Rectal smooth muscle tissue (tissue), 1 donor: ENCODE data around the gene PXDN.
"Not testable (repeated sequence)": the region's sequence is repeated elsewhere in the genome, so short reads cannot be mapped to it uniquely, and the experiment has no call there.

Experiments
- H3K27ac ChIP-seq: one replicate; pipeline ENCODE4 v1.7.0; 2013; ENCODE audit warnings: low read depth, low read length, inconsistent platforms
- H3K27me3 ChIP-seq: one replicate; pipeline ENCODE4 v1.7.0; 2013; ENCODE audit warnings: low read length; ENCODE audit not compliant: control insufficient read depth, insufficient read depth
- H3K36me3 ChIP-seq: one replicate; pipeline ENCODE4 v1.7.0; 2013; ENCODE audit warnings: low read length; ENCODE audit not compliant: control insufficient read depth, insufficient read depth
- H3K4me1 ChIP-seq: one replicate; pipeline ENCODE4 v1.7.0; 2013; ENCODE audit warnings: low read length; ENCODE audit not compliant: control insufficient read depth, insufficient read depth
- H3K4me3 ChIP-seq: one replicate; pipeline ENCODE4 v1.7.0; 2013; ENCODE audit warnings: low read length
- H3K9ac ChIP-seq: one replicate; pipeline ENCODE4 v1.7.0; 2013; ENCODE audit warnings: low read length

PXDN gene

GRCh38 chr2:1782514-1782913, 38.2 kb upstream of the PXDN start:
- Histone ChIP-seq H3K36me3 (no peaks in the 10 kb centered on the region), H3K4me3 (no peak overlapping the region), H3K27ac (no peak overlapping the region), H3K27me3 (no peaks in the 10 kb centered on the region), H3K4me1 (no peaks in the 10 kb centered on the region), H3K9ac (no peak overlapping the region)

- H3K36me3 ChIP-seq, result no peaks in the 10 kb centered on the region
- no peak overlapping the region for H3K27ac ChIP-seq
- H3K27me3 ChIP-seq, result no peaks in the 10 kb centered on the region
- no peaks in the 10 kb centered on the region for H3K4me1 ChIP-seq
- H3K4me3 ChIP-seq, result no peak overlapping the region
- H3K9ac ChIP-seq, result no peak overlapping the region
These were observed 37.2 kb upstream of the PXDN start for GRCh38 chr2:1781291-1782080.

GRCh38 chr2:1780693-1781092, 36.4 kb upstream of the PXDN start:
- no peak overlapping the region for H3K9ac ChIP-seq
- H3K27ac ChIP-seq, result no peak overlapping the region
- no peaks in the 10 kb centered on the region for H3K4me1 ChIP-seq
- H3K4me3 ChIP-seq, result no peak overlapping the region
- no peaks in the 10 kb centered on the region for H3K36me3 ChIP-seq
- no peaks in the 10 kb centered on the region for H3K27me3 ChIP-seq

GRCh38 chr2:1780054-1780453, 35.7 kb upstream of the PXDN start:
- H3K27me3 ChIP-seq, H3K9ac ChIP-seq, H3K4me3 ChIP-seq, H3K36me3 ChIP-seq, H3K4me1 ChIP-seq, H3K27ac ChIP-seq: not testable (repeated sequence)

- Histone ChIP-seq H3K36me3 (no peaks in the 10 kb centered on the region), H3K9ac (no peak overlapping the region), H3K4me3 (no peak overlapping the region), H3K27ac (no peak overlapping the region), H3K27me3 (no peaks in the 10 kb centered on the region), H3K4me1 (no peaks in the 10 kb centered on the region)
These were observed 34.3 kb upstream of the PXDN start for GRCh38 chr2:1778566-1778965.

GRCh38 chr2:1777781-1778180, 33.5 kb upstream of the PXDN start:
- Histone ChIP-seq H3K27me3 (no peaks in the 10 kb centered on the region), H3K4me3 (no peak overlapping the region), H3K9ac (no peak overlapping the region), H3K4me1 (no peaks in the 10 kb centered on the region), H3K36me3 (no peaks in the 10 kb centered on the region), H3K27ac (no peak overlapping the region)

GRCh38 chr2:1777156-1777555, 32.8 kb upstream of the PXDN start:
- Histone ChIP-seq H3K27me3 (no peaks in the 10 kb centered on the region), H3K4me1 (no peaks in the 10 kb centered on the region), H3K27ac (no peak overlapping the region), H3K4me3 (no peak overlapping the region), H3K9ac (no peak overlapping the region), H3K36me3 (no peaks in the 10 kb centered on the region)

- Histone ChIP-seq H3K27me3 (no peaks in the 10 kb centered on the region), H3K4me1 (no peaks in the 10 kb centered on the region), H3K36me3 (no peaks in the 10 kb centered on the region), H3K27ac (no peak overlapping the region), H3K4me3 (no peak overlapping the region), H3K9ac (no peak overlapping the region)
These were observed 31.3 kb upstream of the PXDN start for GRCh38 chr2:1775511-1776035.

- Histone ChIP-seq H3K4me3 (no peak overlapping the region), H3K9ac (no peak overlapping the region), H3K27me3 (no peaks in the 10 kb centered on the region), H3K36me3 (no peaks in the 10 kb centered on the region), H3K27ac (no peak overlapping the region), H3K4me1 (no peaks in the 10 kb centered on the region)
These were observed 30.6 kb upstream of the PXDN start for GRCh38 chr2:1774929-1775328.

- Histone ChIP-seq H3K27ac (no peak overlapping the region), H3K9ac (no peak overlapping the region), H3K36me3 (no peaks in the 10 kb centered on the region), H3K4me1 (no peaks in the 10 kb centered on the region), H3K4me3 (no peak overlapping the region), H3K27me3 (no peaks in the 10 kb centered on the region)
These were observed 29.6 kb upstream of the PXDN start for GRCh38 chr2:1773883-1774282.

- Histone ChIP-seq H3K9ac (no peak overlapping the region), H3K4me1 (no peaks in the 10 kb centered on the region), H3K27me3 (no peaks in the 10 kb centered on the region), H3K36me3 (no peaks in the 10 kb centered on the region), H3K4me3 (no peak overlapping the region), H3K27ac (no peak overlapping the region)
These were observed 28.4 kb upstream of the PXDN start for GRCh38 chr2:1772471-1773267.

- Histone ChIP-seq H3K4me1 (no peaks in the 10 kb centered on the region), H3K27ac (no peak overlapping the region), H3K4me3 (no peak overlapping the region), H3K27me3 (no peaks in the 10 kb centered on the region), H3K36me3 (no peaks in the 10 kb centered on the region), H3K9ac (no peak overlapping the region)
These were observed 27.4 kb upstream of the PXDN start for GRCh38 chr2:1771626-1772280.
